Thyroid gland (tissue), 4 donors: Measurements from ENCODE around the gene C11orf21. TPM values are rescaled to one million over a fixed set of nuclear protein-coding genes. Genes with fewer than 3 reads are reported as not detected.

Source experiments
- DNase-seq, 2 donors: peaks; one replicate each; pipeline ENCODE4 v3.0.0-alpha.2; 2019
- H3K27ac ChIP-seq, 3 donors: fragments of 200-600 bp; sonication (generic); 1 replicate in 2 of 3; 2 replicates in 1 of 3; pipeline ENCODE4 v1.5.1; 2016 to 2019; ENCODE audit warnings: mild to moderate bottlenecking in 1 of 3, moderate library complexity in 1 of 3
- H3K27me3 ChIP-seq: fragments of 200-600 bp; sonication (generic); one replicate; pipeline ENCODE4 v1.5.1; 2019
- H3K36me3 ChIP-seq, 2 donors: fragments of 200-600 bp; sonication (generic); one replicate each; pipeline ENCODE4 v1.5.1; 2016 to 2019
- H3K4me1 ChIP-seq, 2 donors: fragments of 200-600 bp; sonication (generic); one replicate each; pipeline ENCODE4 v1.5.1; 2017 to 2019
- H3K4me3 ChIP-seq, 3 donors: fragments of 200-600 bp; sonication (generic); replicated peaks in 1 of 3; 1 replicate in 2 of 3; 2 replicates in 1 of 3; pipeline ENCODE4 v1.5.1; 2016; ENCODE audit warnings: mild to moderate bottlenecking in 1 of 3
- H3K9me3 ChIP-seq: fragments of 200-600 bp; sonication (generic); one replicate; pipeline ENCODE4 v1.5.1; 2017
- CTCF ChIP-seq, 6 experiments: fragments of 200-600 bp in 3 of 6; fragments of 450-650 bp in 3 of 6; sonication (generic) in 3 of 6; IDR thresholded peaks; one replicate each; pipeline ENCODE4 v1.5.1; 2016 to 2019; ENCODE audit warnings: antibody characterized with exemption in 6 of 6, mild to moderate bottlenecking in 2 of 6, inconsistent platforms in 1 of 6, moderate library complexity in 1 of 6
- POLR2A ChIP-seq, 2 donors: fragments of 450-650 bp; IDR thresholded peaks; one replicate each; pipeline ENCODE4 v1.6.1; 2017; ENCODE audit warnings: antibody characterized with exemption in 2 of 2, mild to moderate bottlenecking in 2 of 2, moderate library complexity in 1 of 2
- WGBS, 2 donors: methylation state at CpG; one replicate each; pipeline ENCODE4 v1.1.5; 2017; 5-methylcytosine and 5-hydroxymethylcytosine counted together
- intact Hi-C: fragments of 100-400 bp; cut with DNase I; formaldehyde crosslinking; loops from one replicate; pipeline ENCODE4 v1.15.1; 2023
- total RNA-seq, 4 donors: library from RNA; depleted of rRNA; stranded (reverse); fragments of >200 nt; gene quantifications; one replicate each; pipeline ENCODE4 v1.2.3, GENCODE V29; 2016

Gene C11orf21
- total RNA-seq = under 1 TPM; 0.15 to 0.67 (median 0.45) TPM

- DNase-seq = no peak
- no peaks in the 10 kb centered on the region for H3K27me3 ChIP-seq
- no peaks in the 10 kb centered on the region for H3K36me3 ChIP-seq
- intact Hi-C loops = loop anchor here (5.0 to 10.0 kb wide), 2 partner anchors 226 to 593 kb away; no protein-coding TSS in a partner anchor
- no peak for TF ChIP-seq CTCF (IDR thresholded peaks at IDR 0.05)
- no peak for TF ChIP-seq POLR2A (IDR thresholded peaks at IDR 0.05)
- WGBS, 2 donors = 71 to 75% methylated on average over 14 to 16 of the region's 16 CpGs
- peaks cover 7 to 36% of the 10 kb centered on the region in 2 donors for H3K4me1 ChIP-seq
- H3K27ac ChIP-seq = no peak within 1 kb of the TSS
- no peak within 1 kb of the TSS for H3K4me3 ChIP-seq
- H3K9me3 ChIP-seq = no peaks in the 10 kb centered on the region
Observed at GRCh38 chr11:2301631-2302305, at the start of gene C11orf21, which contains the start of gene TSPAN32. Gene C11orf21, minus strand, starts transcription at chr11:2301918. Its CDS starts 110 bp downstream, at chr11:2301808. Gene TSPAN32, plus strand, starts transcription at chr11:2302013. Its CDS starts 137 bp downstream, at chr11:2302150.

- no peaks in the 10 kb centered on the region for H3K9me3 ChIP-seq
- no peaks in the 10 kb centered on the region for H3K36me3 ChIP-seq
- H3K4me3 ChIP-seq = no peak overlapping the region
- H3K4me1 ChIP-seq = no peaks in the 10 kb centered on the region
- DNase-seq = no peak
- H3K27ac ChIP-seq = no peak overlapping the region
- TF ChIP-seq CTCF (IDR thresholded peaks at IDR 0.05) (no peak), POLR2A (IDR thresholded peaks at IDR 0.05) (no peak)
- WGBS, 2 donors = 90 to 98% methylated on average over 1 of the region's 1 CpG
- H3K27me3 ChIP-seq = no peaks in the 10 kb centered on the region
- intact Hi-C loops = no loop called here
Observed at GRCh38 chr11:2348986-2349385, 47.3 kb upstream of the C11orf21 start.

GRCh38 chr11:2347308-2347830, 45.7 kb upstream of the C11orf21 start:
- Histone ChIP-seq H3K4me1 (no peaks in the 10 kb centered on the region), H3K4me3 (no peak overlapping the region), H3K27ac (no peak overlapping the region), H3K36me3 (no peaks in the 10 kb centered on the region), H3K27me3 (no peaks in the 10 kb centered on the region), H3K9me3 (no peaks in the 10 kb centered on the region)
- intact Hi-C loops = no loop called here
- DNase-seq = no peak
- WGBS, 2 donors = 82 to 83% methylated on average over 9 of the region's 9 CpGs
- TF ChIP-seq CTCF (IDR thresholded peaks at IDR 0.05) (no peak), POLR2A (IDR thresholded peaks at IDR 0.05) (no peak)

GRCh38 chr11:2346586-2347307, 45.0 kb upstream of the C11orf21 start:
- no peak for DNase-seq
- Histone ChIP-seq H3K9me3 (no peaks in the 10 kb centered on the region), H3K36me3 (no peaks in the 10 kb centered on the region), H3K27ac (no peak overlapping the region), H3K27me3 (no peaks in the 10 kb centered on the region), H3K4me1 (no peaks in the 10 kb centered on the region), H3K4me3 (no peak overlapping the region)
- TF ChIP-seq POLR2A (IDR thresholded peaks at IDR 0.05) (no peak), CTCF (IDR thresholded peaks at IDR 0.05) (no peak)
- intact Hi-C loops = no loop called here
- 86% methylated on average over 7 to 9 of the region's 10 CpGs for WGBS, 2 donors

GRCh38 chr11:2346014-2346413, 44.3 kb upstream of the C11orf21 start:
- no peaks in the 10 kb centered on the region for H3K27me3 ChIP-seq
- H3K27ac ChIP-seq = no peak overlapping the region
- 82 to 90% methylated on average over 4 of the region's 4 CpGs for WGBS, 2 donors
- no peaks in the 10 kb centered on the region for H3K36me3 ChIP-seq
- no peak overlapping the region for H3K4me3 ChIP-seq
- H3K4me1 ChIP-seq = no peaks in the 10 kb centered on the region
- DNase-seq = no peak
- TF ChIP-seq POLR2A (IDR thresholded peaks at IDR 0.05) (no peak), CTCF (IDR thresholded peaks at IDR 0.05) (no peak)
- no peaks in the 10 kb centered on the region for H3K9me3 ChIP-seq
- intact Hi-C loops = no loop called here
